ENCODE results near the gene PDE4B. TPM values are rescaled to one million over a fixed set of nuclear protein-coding genes. Genes with fewer than 3 reads are reported as not detected.

PDE4B gene
- polyA plus RNA-seq, 1 donor (not counting 4 experiments of a cell fraction or from before 2014, with no cell fraction given), result 0.29 TPM

DNA sequence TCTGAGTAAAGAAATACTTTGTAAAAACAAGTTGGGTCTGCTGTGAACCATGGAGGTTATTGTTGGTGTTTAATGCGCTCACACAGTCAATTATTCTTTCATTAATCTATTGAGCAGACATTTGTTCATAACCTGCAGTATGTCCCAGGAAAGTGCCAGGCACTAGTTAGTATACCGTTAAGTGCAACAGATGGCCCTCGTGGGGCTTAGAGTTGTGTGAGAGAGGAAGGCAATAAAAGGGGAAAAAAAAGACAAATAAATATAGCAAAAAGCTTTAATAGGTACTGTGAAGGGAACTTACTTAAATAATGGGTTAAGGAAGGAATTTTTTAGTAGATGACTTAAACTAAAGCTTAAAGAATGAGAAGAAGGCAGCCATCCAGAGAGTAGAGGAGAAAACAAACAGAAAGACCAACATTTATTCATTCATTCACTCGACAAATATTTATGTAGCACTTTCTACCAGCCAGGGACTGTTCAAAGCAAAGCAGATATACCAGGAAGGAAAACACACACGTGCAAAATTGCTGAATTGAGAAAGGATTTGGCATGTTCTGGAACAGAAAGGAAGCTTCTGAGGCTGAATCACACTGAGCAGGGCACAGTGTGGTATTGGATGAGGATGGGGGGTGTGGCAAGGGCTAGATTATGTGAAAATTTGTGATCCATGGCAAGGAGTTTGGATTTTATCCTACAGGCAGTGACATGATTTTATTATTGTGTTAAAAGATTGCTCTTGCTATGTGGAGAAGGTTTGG is 445.2 kb downstream of the PDE4B start:
- dilution Hi-C loops (cut with MboI; ENCODE audit: extremely low pct_ligation_motif_present, low sequenced_read_pairs), result loop anchor here (25.0 kb wide), 1 partner anchor 251 kb away; no protein-coding TSS in a partner anchor
- Histone ChIP-seq H4K20me1 (ENCODE audit: control insufficient read depth, extremely low read depth, insufficient read depth, low read length) (no peaks in the 10 kb centered on the region), H3K79me2 (ENCODE audit: control insufficient read depth, insufficient read depth, low read length) (no peaks in the 10 kb centered on the region), H3K27ac (ENCODE audit: control insufficient read depth, insufficient read depth, low read length) (no peak overlapping the region), H3K27me3 (ENCODE audit: control insufficient read depth, extremely low read depth, insufficient read depth, low read length) (no peaks in the 10 kb centered on the region), H3K36me3 (ENCODE audit: control insufficient read depth in 2 of 2, extremely low read depth in 1 of 2, insufficient read depth in 2 of 2, low read length in 2 of 2) (no peaks in the 10 kb centered on the region), H3K9ac (ENCODE audit: control insufficient read depth, extremely low read depth, insufficient read depth, low read length) (no peak overlapping the region), H3K9me3 (ENCODE audit: control insufficient read depth, low read depth, low read length) (no peaks in the 10 kb centered on the region), H3K4me3 (ENCODE audit: control insufficient read depth in 2 of 3, extremely low read depth in 1 of 3, insufficient read depth in 2 of 3, low read depth in 1 of 3, low read length in 3 of 3) (no peak overlapping the region), H2AFZ (ENCODE audit: control insufficient read depth, low read length) (no peak overlapping the region), H3K9me1 (ENCODE audit: control insufficient read depth, extremely low read depth, insufficient read depth, low read length) (no peaks in the 10 kb centered on the region), H3K4me2 (ENCODE audit: control insufficient read depth, extremely low read depth, insufficient read depth, low read depth, low read length) (no peak overlapping the region), H3K4me1 (ENCODE audit: control insufficient read depth, extremely low read depth, insufficient read depth, low read length) (peaks cover 2% of the 10 kb centered on the region)
- FAIRE-seq, result no peak
- TF ChIP-seq CTCF (optimal IDR thresholded peaks at IDR 0.05 in 1 of 3, IDR thresholded peaks at IDR 0.05 in 1 of 3, conservative IDR thresholded peaks at IDR 0.05 in 1 of 3; ENCODE audit: extremely low read depth in 1 of 3, insufficient read depth in 2 of 3, low read length in 3 of 3) (no peak), EZH2 (IDR thresholded peaks at IDR 0.05; ENCODE audit: low read length) (no peak)
- DNase-seq (ENCODE audit: low read depth, low spot score), result no peak

- no peak overlapping the region for H3K9ac ChIP-seq (ENCODE audit: control insufficient read depth, extremely low read depth, insufficient read depth, low read length)
- DNase-seq (ENCODE audit: low read depth, low spot score) (no peak), FAIRE-seq (no peak)
- no peaks in the 10 kb centered on the region for H4K20me1 ChIP-seq (ENCODE audit: control insufficient read depth, extremely low read depth, insufficient read depth, low read length)
- dilution Hi-C loops (cut with MboI; ENCODE audit: extremely low pct_ligation_motif_present, low sequenced_read_pairs), result loop anchor here (25.0 kb wide), 1 partner anchor 253 kb away; no protein-coding TSS in a partner anchor
- H2AFZ ChIP-seq (ENCODE audit: control insufficient read depth, low read length), result no peak overlapping the region
- TF ChIP-seq EZH2 (IDR thresholded peaks at IDR 0.05; ENCODE audit: low read length) (no peak), CTCF (optimal IDR thresholded peaks at IDR 0.05 in 1 of 3, IDR thresholded peaks at IDR 0.05 in 1 of 3, conservative IDR thresholded peaks at IDR 0.05 in 1 of 3; ENCODE audit: extremely low read depth in 1 of 3, insufficient read depth in 2 of 3, low read length in 3 of 3) (peak in 1 of 3 experiments; percentile 17)
- no peaks in the 10 kb centered on the region for H3K79me2 ChIP-seq (ENCODE audit: control insufficient read depth, insufficient read depth, low read length)
- H3K27me3 ChIP-seq (ENCODE audit: control insufficient read depth, extremely low read depth, insufficient read depth, low read length), result no peaks in the 10 kb centered on the region
- no peak overlapping the region for H3K27ac ChIP-seq (ENCODE audit: control insufficient read depth, insufficient read depth, low read length)
- H3K4me1 ChIP-seq (ENCODE audit: control insufficient read depth, extremely low read depth, insufficient read depth, low read length), result peaks cover 13% of the 10 kb centered on the region
- H3K9me3 ChIP-seq (ENCODE audit: control insufficient read depth, low read depth, low read length), result no peaks in the 10 kb centered on the region
- H3K4me3 ChIP-seq (ENCODE audit: control insufficient read depth in 2 of 3, extremely low read depth in 1 of 3, insufficient read depth in 2 of 3, low read depth in 1 of 3, low read length in 3 of 3), result no peak overlapping the region
- H3K4me2 ChIP-seq (ENCODE audit: control insufficient read depth, extremely low read depth, insufficient read depth, low read depth, low read length), result no peak overlapping the region
- H3K36me3 ChIP-seq (ENCODE audit: control insufficient read depth in 2 of 2, extremely low read depth in 1 of 2, insufficient read depth in 2 of 2, low read length in 2 of 2), result no peaks in the 10 kb centered on the region
- no peaks in the 10 kb centered on the region for H3K9me1 ChIP-seq (ENCODE audit: control insufficient read depth, extremely low read depth, insufficient read depth, low read length)
Observed at GRCh38 chr1:66239834-66240233, 447.1 kb downstream of the PDE4B start.

Data from keratinocyte (primary cell).